Endothelial cell of umbilical vein (primary cell): ENCODE data around the gene EMC9. TPM values are rescaled to one million over a fixed set of nuclear protein-coding genes. Genes with fewer than 3 reads are reported as not detected.

ENCODE experiments used
- BruUV-seq: library from RNA; stranded (reverse); fragments of 400-500 nt; replicated peaks from 2 replicates; lab custom pipeline; 2021; lab: Mats Ljungman, UMichigan
- CTCF ChIA-PET: fragments of 300-600, 350-600 bp; sonication (Branson Sonifier 250); formaldehyde crosslinking; loops from one replicate; lab custom pipeline; 2021; ENCODE audit warnings: antibody characterized with exemption, inconsistent platforms; lab: Charles Lee
- POLR2A ChIA-PET: fragments of 300-600, 350-600 bp; sonication (Branson Sonifier 250); formaldehyde crosslinking; loops from one replicate; lab custom pipeline; 2021; ENCODE audit warnings: antibody characterized with exemption, inconsistent platforms; lab: Charles Lee
- DNase-seq: peaks from one replicate; pipeline ENCODE4 v3.0.0-alpha.2; 2011; ENCODE audit warnings: low read depth, low spot score
- FAIRE-seq: peaks from 2 replicates; lab custom pipeline; 2011; peaks lifted over from hg19 to GRCh38; lab: Jason Lieb, UNC
- H2AFZ ChIP-seq: 2 replicates; pipeline ENCODE4 v1.6.0; 2012; ENCODE audit warnings: low read depth, low read length, control low read depth, inconsistent platforms
- H3K27ac ChIP-seq: 2 replicates; pipeline ENCODE4 v1.5.1; 2011; ENCODE audit warnings: low read depth, mild to moderate bottlenecking, control low read depth, low read length, moderate library complexity; ENCODE audit not compliant: insufficient read depth
- H3K27me3 ChIP-seq, 2 experiments: 2 replicates each; pipeline versions ENCODE4 v1.6.0 to v1.6.1; 2011; ENCODE audit warnings: low read length in 2 of 2, mixed read lengths in 1 of 2; ENCODE audit not compliant: control insufficient read depth in 2 of 2, insufficient read depth in 2 of 2
- H3K36me3 ChIP-seq, 2 experiments: 2 replicates in 1 of 2; 3 replicates in 1 of 2; pipeline ENCODE4 v1.5.1; 2011; ENCODE audit warnings: low read length in 2 of 2, mild to moderate bottlenecking in 1 of 2, moderate library complexity in 1 of 2; ENCODE audit not compliant: control insufficient read depth in 2 of 2, insufficient read depth in 2 of 2; ENCODE audit errors: extremely low read depth in 1 of 2
- H3K4me1 ChIP-seq: 3 replicates; pipeline ENCODE4 v1.5.1; 2011; ENCODE audit warnings: mild to moderate bottlenecking, low read length; ENCODE audit not compliant: control insufficient read depth, insufficient read depth; ENCODE audit errors: extremely low read depth
- H3K4me2 ChIP-seq: 2 replicates; pipeline ENCODE4 v1.6.1; 2011; ENCODE audit warnings: low read length, control low read depth, mixed read lengths; ENCODE audit not compliant: insufficient read depth
- H3K4me3 ChIP-seq, 3 experiments: fragments of 200-600 bp in 1 of 3; sonication (generic), shearing (Covaris generic) in 1 of 3; replicated peaks in 1 of 3; 2 replicates each; pipeline ENCODE4 v1.5.1; 2011 to 2016; ENCODE audit warnings: control low read depth in 3 of 3, low read length in 3 of 3, mild to moderate bottlenecking in 2 of 3, inconsistent platforms in 1 of 3, low read depth in 1 of 3, moderate library complexity in 1 of 3; ENCODE audit not compliant: insufficient read depth in 1 of 3
- H3K79me2 ChIP-seq: 2 replicates; pipeline ENCODE4 v1.6.0; 2012; ENCODE audit warnings: low read length, inconsistent platforms; ENCODE audit not compliant: control insufficient read depth, insufficient read depth
- H3K9ac ChIP-seq: replicated peaks from 2 replicates; pipeline ENCODE3; 2011; ENCODE audit warnings: low read length, control low read depth; ENCODE audit not compliant: insufficient read depth; ENCODE audit errors: extremely low read depth
- H3K9me1 ChIP-seq: replicated peaks from 3 replicates; pipeline ENCODE4 v1.6.0; 2011; ENCODE audit warnings: mild to moderate bottlenecking, low read length; ENCODE audit not compliant: control insufficient read depth, insufficient read depth; ENCODE audit errors: extremely low read depth
- H3K9me3 ChIP-seq: replicated peaks from 2 replicates; pipeline ENCODE4 v1.5.1; 2012; ENCODE audit warnings: low read length, inconsistent platforms; ENCODE audit not compliant: control insufficient read depth, insufficient read depth
- H4K20me1 ChIP-seq: replicated peaks from 2 replicates; pipeline ENCODE3; 2011; ENCODE audit warnings: mild to moderate bottlenecking, low read length; ENCODE audit not compliant: control insufficient read depth, insufficient read depth; ENCODE audit errors: extremely low read depth
- EZH2 ChIP-seq: IDR thresholded peaks from 2 replicates; pipeline ENCODE4 v1.6.1; 2012; ENCODE audit warnings: borderline replicate concordance, low read depth, mild to moderate bottlenecking, moderate library complexity, low read length, inconsistent platforms; ENCODE audit not compliant: severe bottlenecking
- FOS ChIP-seq: IDR thresholded peaks from 2 replicates; pipeline ENCODE4 v1.6.1; 2011; ENCODE audit warnings: mild to moderate bottlenecking, low read length, moderate library complexity, borderline replicate concordance; ENCODE audit not compliant: insufficient read depth
- POLR2A ChIP-seq: IDR thresholded peaks from 2 replicates; pipeline ENCODE4 v1.6.1; 2012; ENCODE audit warnings: low read depth, mild to moderate bottlenecking, control low read depth, low read length
- POLR2AphosphoS5 ChIP-seq: IDR thresholded peaks from 2 replicates; pipeline ENCODE4 v1.6.1; 2012; ENCODE audit warnings: low read depth, mild to moderate bottlenecking, control low read depth, low read length, moderate library complexity; ENCODE audit not compliant: insufficient read depth
- dilution Hi-C: fragments of 300-500 bp; cut with MboI; formaldehyde crosslinking; loops from one replicate; pipeline ENCODE4 v1.15.0; 2019; ENCODE audit warnings: low sequenced_read_pairs; ENCODE audit not compliant: extremely low pct_ligation_motif_present
- intact Hi-C: fragments of 100-400 bp; cut with micrococcal nuclease; formaldehyde crosslinking; loops from one replicate; pipeline ENCODE4 v1.10.0; 2022
- polyA plus RNA-seq, 4 experiments: library from polyadenylated mRNA; depleted of rRNA in 3 of 4; stranded (reverse) in 3 of 4; unstranded in 1 of 4; fragments of >200 nt; gene quantifications; 2 replicates each; pipeline versions ENCODE4 v1.2.1 to v1.2.3, GENCODE V29; 2011 to 2012; ENCODE audit warnings: missing spikeins in 1 of 4
- total RNA-seq: library from RNA; stranded (reverse); gene quantifications from 2 replicates; pipeline ENCODE4 v1.2.3, GENCODE V29; 2021
- TF ChIP-seq, protein P1 (sequence below): IDR thresholded peaks from 2 replicates; pipeline ENCODE4 v1.6.1; 2011; ENCODE audit not compliant: insufficient read depth, insufficient read length
- TF ChIP-seq, protein P2 (sequence below), 2 donors: IDR thresholded peaks; 1 replicate in 1 of 2; 2 replicates in 1 of 2; pipeline ENCODE4 v1.5.1; 2011; ENCODE audit warnings: low read length in 2 of 2, mild to moderate bottlenecking in 2 of 2, moderate library complexity in 2 of 2, control low read depth in 1 of 2, inconsistent platforms in 1 of 2, low read depth in 1 of 2; ENCODE audit not compliant: insufficient read depth in 1 of 2; ENCODE audit errors: extremely low read depth in 1 of 2

The EMC9 gene
- total and polyA plus RNA-seq, 2 donors (not counting 3 experiments of a cell fraction or from before 2014, with no cell fraction given), result 21.8 to 31.8 TPM

DNA sequence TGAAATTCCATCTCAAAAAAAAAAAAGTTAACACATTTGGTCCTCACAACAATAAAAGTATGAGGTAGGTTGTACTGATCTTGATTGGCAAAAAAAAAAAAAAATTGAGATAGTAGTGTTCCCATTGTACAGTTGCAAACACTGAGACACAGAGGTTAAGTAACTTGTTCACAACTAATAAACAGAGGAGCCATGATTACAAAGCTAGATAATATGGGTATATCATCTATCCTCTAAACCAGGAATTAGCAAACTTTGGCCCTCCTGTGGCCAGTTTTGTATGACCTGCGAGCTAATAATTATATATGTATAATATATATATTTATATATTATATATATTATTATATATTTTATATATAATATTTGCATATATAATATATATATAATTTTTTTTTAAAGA is 7.7 kb downstream of the EMC9 start:
- Histone ChIP-seq H3K9me1 (no peaks in the 10 kb centered on the region), H2AFZ (no peak overlapping the region), H3K4me1 (peaks cover 11% of the 10 kb centered on the region), H3K9ac (no peak overlapping the region), H3K79me2 (peaks cover 5% of the 10 kb centered on the region), H3K4me2 (no peak overlapping the region), H4K20me1 (no peaks in the 10 kb centered on the region), H3K36me3 (peaks cover 6 to 10% of the 10 kb centered on the region in 2 experiments), H3K27me3 (no peaks in the 10 kb centered on the region), H3K27ac (no peak overlapping the region), H3K4me3 (no peak overlapping the region), H3K9me3 (no peaks in the 10 kb centered on the region)
- no peak for DNase-seq
- no peak for FAIRE-seq
- ChIA-PET POLR2A (interaction anchor here (0.7 kb wide), 1 partner anchor 9 kb away, joined by 7 read pairs; no protein-coding TSS in a partner anchor), CTCF (interaction anchor here (0.7 to 1.1 kb wide), 3 partner anchors 19 to 43 kb away, joined by 3 to 5 read pairs (median 3); partner anchors contain the start of genes DCAF11, NRL and PCK2)
- dilution Hi-C loops, result no loop called here
- TF ChIP-seq EZH2 (no peak), FOS (no peak), POLR2A (no peak), POLR2AphosphoS5 (no peak)
- TF ChIP-seq, protein P1, sequence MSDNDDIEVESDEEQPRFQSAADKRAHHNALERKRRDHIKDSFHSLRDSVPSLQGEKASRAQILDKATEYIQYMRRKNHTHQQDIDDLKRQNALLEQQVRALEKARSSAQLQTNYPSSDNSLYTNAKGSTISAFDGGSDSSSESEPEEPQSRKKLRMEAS, result no peak
- TF ChIP-seq, protein P2, sequence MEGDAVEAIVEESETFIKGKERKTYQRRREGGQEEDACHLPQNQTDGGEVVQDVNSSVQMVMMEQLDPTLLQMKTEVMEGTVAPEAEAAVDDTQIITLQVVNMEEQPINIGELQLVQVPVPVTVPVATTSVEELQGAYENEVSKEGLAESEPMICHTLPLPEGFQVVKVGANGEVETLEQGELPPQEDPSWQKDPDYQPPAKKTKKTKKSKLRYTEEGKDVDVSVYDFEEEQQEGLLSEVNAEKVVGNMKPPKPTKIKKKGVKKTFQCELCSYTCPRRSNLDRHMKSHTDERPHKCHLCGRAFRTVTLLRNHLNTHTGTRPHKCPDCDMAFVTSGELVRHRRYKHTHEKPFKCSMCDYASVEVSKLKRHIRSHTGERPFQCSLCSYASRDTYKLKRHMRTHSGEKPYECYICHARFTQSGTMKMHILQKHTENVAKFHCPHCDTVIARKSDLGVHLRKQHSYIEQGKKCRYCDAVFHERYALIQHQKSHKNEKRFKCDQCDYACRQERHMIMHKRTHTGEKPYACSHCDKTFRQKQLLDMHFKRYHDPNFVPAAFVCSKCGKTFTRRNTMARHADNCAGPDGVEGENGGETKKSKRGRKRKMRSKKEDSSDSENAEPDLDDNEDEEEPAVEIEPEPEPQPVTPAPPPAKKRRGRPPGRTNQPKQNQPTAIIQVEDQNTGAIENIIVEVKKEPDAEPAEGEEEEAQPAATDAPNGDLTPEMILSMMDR (IDR thresholded peaks at IDR 0.05; ENCODE audit: extremely low read depth in 1 of 2, insufficient read depth in 1 of 2, low read depth in 1 of 2, low read length in 2 of 2), result no peak
- intact Hi-C loops, result no loop called here
- no TSS peak for BruUV-seq
